NCI-H446 treated with DMSO at 0.1 percent for 48 hours (cell line): ENCODE results near the gene CPEB3.

Experiments used
- DNase-seq: peaks from one replicate; lab custom pipeline; 2025; lab: John Stamatoyannopoulos, UW

Gene CPEB3

GRCh38 chr10:92102601-92103213, 188.2 kb downstream of the CPEB3 start:
- no peak for DNase-seq

- no peak for DNase-seq
Observed at GRCh38 chr10:92094960-92095359, 195.9 kb downstream of the CPEB3 start.

GRCh38 chr10:92091965-92092364, 198.9 kb downstream of the CPEB3 start:
- no peak for DNase-seq

- peak; percentile 57 for DNase-seq
Observed at GRCh38 chr10:92087750-92088395, 203.0 kb downstream of the CPEB3 start.

- DNase-seq: no peak
Observed at GRCh38 chr10:92082583-92083280, 208.1 kb downstream of the CPEB3 start.

- no peak for DNase-seq
Observed at GRCh38 chr10:92081641-92082040, 209.2 kb downstream of the CPEB3 start.

- DNase-seq: no peak
Observed at GRCh38 chr10:92080244-92080643, 210.6 kb downstream of the CPEB3 start.

GRCh38 chr10:92079003-92079402, 211.9 kb downstream of the CPEB3 start:
- DNase-seq: no peak

GRCh38 chr10:92076722-92077121, 214.2 kb downstream of the CPEB3 start:
- no peak for DNase-seq

- no peak for DNase-seq
Observed at GRCh38 chr10:92075829-92076228, 215.0 kb downstream of the CPEB3 start.

- no peak for DNase-seq
Observed at GRCh38 chr10:92074126-92074887, 216.6 kb downstream of the CPEB3 start.

GRCh38 chr10:92068900-92069299, 222.0 kb downstream of the CPEB3 start:
- no peak for DNase-seq

GRCh38 chr10:92066386-92066785, 224.5 kb downstream of the CPEB3 start:
- no peak for DNase-seq

- no peak for DNase-seq
Observed at GRCh38 chr10:92064506-92064905, 226.4 kb downstream of the CPEB3 start.

GRCh38 chr10:92062273-92062672, 228.6 kb downstream of the CPEB3 start:
- DNase-seq: no peak

- DNase-seq: no peak
Observed at GRCh38 chr10:92054807-92055206, 236.1 kb downstream of the CPEB3 start.

- DNase-seq: no peak
Observed at GRCh38 chr10:92052741-92053140, 238.1 kb downstream of the CPEB3 start.

GRCh38 chr10:92052088-92052487, 238.8 kb downstream of the CPEB3 start:
- DNase-seq: no peak

GRCh38 chr10:92047215-92047614, 243.7 kb downstream of the CPEB3 start:
- DNase-seq: no peak

GRCh38 chr10:92045641-92046106, 245.2 kb downstream of the CPEB3 start:
- no peak for DNase-seq

GRCh38 chr10:92042541-92042940, 248.3 kb downstream of the CPEB3 start:
- no peak for DNase-seq

GRCh38 chr10:92038949-92039348, 251.9 kb downstream of the CPEB3 start:
- no peak for DNase-seq
